ENCODE results near the gene EDAR. TPM values are rescaled to one million over a fixed set of nuclear protein-coding genes. Genes with fewer than 3 reads are reported as not detected.

The EDAR gene
- total and polyA plus RNA-seq, 9 of the 15 experiments (the other 6 are each of a cell fraction or from before 2014, with no cell fraction given), result 0.01 TPM; not detected in 8

DNA sequence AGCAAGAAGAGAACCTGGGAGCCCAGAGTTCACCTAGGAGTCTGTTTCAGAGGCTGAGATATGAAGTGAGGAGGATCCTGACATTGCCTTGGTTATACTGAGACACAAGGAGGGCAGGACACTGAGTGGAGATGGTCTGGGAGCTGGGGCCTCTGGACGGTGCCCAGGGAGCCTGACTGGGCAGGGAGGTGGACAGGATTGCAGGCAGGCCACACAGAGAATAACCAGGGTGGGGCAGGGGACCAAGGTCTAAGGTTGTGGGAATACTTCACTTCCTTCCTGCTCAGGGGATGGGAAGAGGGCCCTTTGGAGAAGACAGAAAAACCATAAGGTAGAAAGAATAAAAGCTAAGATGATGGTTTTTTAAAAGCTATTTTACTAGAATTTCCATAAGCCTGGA lies 18.7 kb downstream of the EDAR start:
- no peak overlapping the region for H2AFZ ChIP-seq (ENCODE audit: low read depth, low read length)
- H3K27ac ChIP-seq (ENCODE audit: extremely low read depth, low read depth, low read length), result no peak overlapping the region
- DNase-seq (ENCODE audit: extremely low read depth in 1 of 4, low spot score in 3 of 4) (no peak), ATAC-seq (no peak), FAIRE-seq (no peak)
- peaks cover 18 to 61% of the 10 kb centered on the region in 2 experiments for H3K27me3 ChIP-seq (ENCODE audit: control insufficient read depth in 2 of 2, insufficient read depth in 2 of 2, low read length in 2 of 2)
- H3K9me1 ChIP-seq (ENCODE audit: control insufficient read depth, insufficient read depth, low read length), result peaks cover 6% of the 10 kb centered on the region
- POLR2A ChIA-PET, result no interaction called here
- in situ Hi-C loops (cut with MboI), result no loop called here
- H3K4me3 ChIP-seq, result no peak overlapping the region
- 0% methylated on average over 1 of the region's 1 CpG for WGBS (ENCODE audit: insufficient coverage, low coverage, missing lambda C conversion rate)
- CTCF ChIA-PET (ENCODE audit: low intra/inter-chr PET ratio), result no interaction called here
- H4K20me1 ChIP-seq (replicated peaks; ENCODE audit: control insufficient read depth, insufficient read depth, low read length), result no peaks in the 10 kb centered on the region
- intact Hi-C loops (cut with micrococcal nuclease), result no loop called here
- no peaks in the 10 kb centered on the region for H3K79me2 ChIP-seq (ENCODE audit: control insufficient read depth, insufficient read depth, low read length)
- no peaks in the 10 kb centered on the region; a peak in 1 of 5 replicates for H3K4me1 ChIP-seq (replicated peaks in 1 of 2; ENCODE audit: control insufficient read depth in 2 of 2, insufficient read depth in 2 of 2, low read length in 2 of 2)
- BruUV-seq (replicated peaks), result no TSS peak
- H3K9me3 ChIP-seq (replicated peaks; ENCODE audit: control insufficient read depth, insufficient read depth, low read depth, low read length), result no peaks in the 10 kb centered on the region
- H3K9ac ChIP-seq (ENCODE audit: insufficient read depth in 1 of 2, low read depth in 2 of 2, low read length in 2 of 2), result no peak overlapping the region
- no peaks in the 10 kb centered on the region for H3K36me3 ChIP-seq (ENCODE audit: control insufficient read depth, insufficient read depth, low read length)
- TF ChIP-seq HDAC1 (IDR thresholded peaks at IDR 0.05) (no peak), KHSRP (IDR thresholded peaks at IDR 0.05) (no peak), HEY1 (CRISPR knock-in tag; IDR thresholded peaks at IDR 0.05; ENCODE audit: borderline replicate concordance) (no peak), ATF7 (IDR thresholded peaks at IDR 0.05) (no peak), EZH2 (IDR thresholded peaks at IDR 0.05; ENCODE audit: borderline replicate concordance, low read depth, low read length) (no peak), ZFP30 (CRISPR knock-in tag; IDR thresholded peaks at IDR 0.05; ENCODE audit: borderline replicate concordance) (no peak)
- TF ChIP-seq, protein P1, sequence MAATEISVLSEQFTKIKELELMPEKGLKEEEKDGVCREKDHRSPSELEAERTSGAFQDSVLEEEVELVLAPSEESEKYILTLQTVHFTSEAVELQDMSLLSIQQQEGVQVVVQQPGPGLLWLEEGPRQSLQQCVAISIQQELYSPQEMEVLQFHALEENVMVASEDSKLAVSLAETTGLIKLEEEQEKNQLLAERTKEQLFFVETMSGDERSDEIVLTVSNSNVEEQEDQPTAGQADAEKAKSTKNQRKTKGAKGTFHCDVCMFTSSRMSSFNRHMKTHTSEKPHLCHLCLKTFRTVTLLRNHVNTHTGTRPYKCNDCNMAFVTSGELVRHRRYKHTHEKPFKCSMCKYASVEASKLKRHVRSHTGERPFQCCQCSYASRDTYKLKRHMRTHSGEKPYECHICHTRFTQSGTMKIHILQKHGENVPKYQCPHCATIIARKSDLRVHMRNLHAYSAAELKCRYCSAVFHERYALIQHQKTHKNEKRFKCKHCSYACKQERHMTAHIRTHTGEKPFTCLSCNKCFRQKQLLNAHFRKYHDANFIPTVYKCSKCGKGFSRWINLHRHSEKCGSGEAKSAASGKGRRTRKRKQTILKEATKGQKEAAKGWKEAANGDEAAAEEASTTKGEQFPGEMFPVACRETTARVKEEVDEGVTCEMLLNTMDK (IDR thresholded peaks at IDR 0.05; ENCODE audit: borderline replicate concordance, insufficient read depth, low read depth, low read length, poor library complexity, severe bottlenecking), result no peak
- no peak overlapping the region for H3K4me2 ChIP-seq (ENCODE audit: insufficient read depth, low read length)

All from K562 (cell line).